Keratinocyte (primary cell): ENCODE results near the gene HIVEP1. TPM values are rescaled to one million over a fixed set of nuclear protein-coding genes. Genes with fewer than 3 reads are reported as not detected.

ENCODE experiments used
- DNase-seq: peaks from one replicate; pipeline ENCODE4 v3.0.0-alpha.2; 2011; ENCODE audit warnings: low read depth, missing footprints, low spot score
- FAIRE-seq: peaks from 2 replicates; lab custom pipeline; 2011; peaks lifted over from hg19 to GRCh38; lab: Jason Lieb, UNC
- H2AFZ ChIP-seq: 2 replicates; pipeline ENCODE4 v1.6.0; 2012; ENCODE audit warnings: low read length, control low read depth, inconsistent platforms; ENCODE audit not compliant: control insufficient read depth
- H3K27ac ChIP-seq: 2 replicates; pipeline ENCODE4 v1.5.1; 2011; ENCODE audit warnings: low read length; ENCODE audit not compliant: control insufficient read depth, insufficient read depth
- H3K27me3 ChIP-seq: 3 replicates; pipeline ENCODE4 v1.6.0; 2011; ENCODE audit warnings: low read length; ENCODE audit not compliant: control insufficient read depth, insufficient read depth; ENCODE audit errors: extremely low read depth
- H3K36me3 ChIP-seq, 2 experiments: 2 replicates in 1 of 2; 3 replicates in 1 of 2; pipeline ENCODE4 v1.5.1; 2011; ENCODE audit warnings: low read length in 2 of 2, mild to moderate bottlenecking in 1 of 2; ENCODE audit not compliant: control insufficient read depth in 2 of 2, insufficient read depth in 2 of 2; ENCODE audit errors: extremely low read depth in 1 of 2
- H3K4me1 ChIP-seq: 3 replicates; pipeline ENCODE4 v1.5.1; 2011; ENCODE audit warnings: low read length; ENCODE audit not compliant: control insufficient read depth, insufficient read depth; ENCODE audit errors: extremely low read depth
- H3K4me2 ChIP-seq: 3 replicates; pipeline ENCODE4 v1.6.0; 2011; ENCODE audit warnings: low read depth, low read length; ENCODE audit not compliant: control insufficient read depth, insufficient read depth; ENCODE audit errors: extremely low read depth
- H3K4me3 ChIP-seq, 3 experiments: fragments of 200-600 bp in 1 of 3; sonication (generic) in 1 of 3; 2 replicates in 2 of 3; 3 replicates in 1 of 3; pipeline ENCODE4 v1.5.1; 2011 to 2016; ENCODE audit warnings: low read length in 3 of 3, mild to moderate bottlenecking in 3 of 3, control low read depth in 2 of 3, inconsistent platforms in 1 of 3, low read depth in 1 of 3, mixed read lengths in 1 of 3, mixed run types in 1 of 3, moderate library complexity in 1 of 3; ENCODE audit not compliant: control insufficient read depth in 2 of 3, insufficient read depth in 2 of 3; ENCODE audit errors: extremely low read depth in 1 of 3
- H3K79me2 ChIP-seq: 2 replicates; pipeline ENCODE4 v1.6.0; 2012; ENCODE audit warnings: low read length; ENCODE audit not compliant: control insufficient read depth, insufficient read depth
- H3K9ac ChIP-seq: 3 replicates; pipeline ENCODE4 v1.6.0; 2011; ENCODE audit warnings: low read length; ENCODE audit not compliant: control insufficient read depth, insufficient read depth; ENCODE audit errors: extremely low read depth
- H3K9me1 ChIP-seq: 3 replicates; pipeline ENCODE4 v1.6.0; 2011; ENCODE audit warnings: low read length; ENCODE audit not compliant: control insufficient read depth, insufficient read depth; ENCODE audit errors: extremely low read depth
- H3K9me3 ChIP-seq: 2 replicates; pipeline ENCODE4 v1.5.1; 2012; ENCODE audit warnings: low read depth, low read length; ENCODE audit not compliant: control insufficient read depth
- H4K20me1 ChIP-seq: 3 replicates; pipeline ENCODE4 v1.6.0; 2011; ENCODE audit warnings: low read length; ENCODE audit not compliant: control insufficient read depth, insufficient read depth; ENCODE audit errors: extremely low read depth
- EZH2 ChIP-seq: IDR thresholded peaks from one replicate; pipeline ENCODE4 v1.6.1; 2012; ENCODE audit warnings: inconsistent platforms, mild to moderate bottlenecking, low read length, moderate library complexity
- dilution Hi-C: fragments of 300-500 bp; cut with MboI; formaldehyde crosslinking; loops from one replicate; pipeline ENCODE4 v1.7.0; 2020; ENCODE audit warnings: low sequenced_read_pairs; ENCODE audit not compliant: extremely low pct_ligation_motif_present
- polyA plus RNA-seq, 5 experiments: library from polyadenylated mRNA; depleted of rRNA in 3 of 5; stranded (reverse) in 3 of 5; stranded (forward) in 1 of 5; unstranded in 1 of 5; fragments of >200 nt; gene quantifications; 1 replicate in 1 of 5; 2 replicates in 3 of 5; 3 replicates in 1 of 5; pipeline versions ENCODE4 v1.2.1 to v1.2.3, GENCODE V29; 2011 to 2012; ENCODE audit warnings: missing spikeins in 2 of 5, low read depth in 1 of 5, low replicate concordance in 1 of 5
- TF ChIP-seq, protein P1 (sequence below), 3 experiments: IDR thresholded peaks in 1 of 3; conservative IDR thresholded peaks in 1 of 3; optimal IDR thresholded peaks in 1 of 3; 2 replicates in 2 of 3; 3 replicates in 1 of 3; pipeline versions ENCODE3 to v1.5.1; 2011; ENCODE audit warnings: low read length in 3 of 3, mild to moderate bottlenecking in 3 of 3, moderate library complexity in 2 of 3, control low read depth in 1 of 3, inconsistent platforms in 1 of 3; ENCODE audit not compliant: insufficient read depth in 2 of 3; ENCODE audit errors: extremely low read depth in 1 of 3

The HIVEP1 gene
- polyA plus RNA-seq, 1 donor (not counting 4 experiments of a cell fraction or from before 2014, with no cell fraction given), result 13.7 TPM

DNA sequence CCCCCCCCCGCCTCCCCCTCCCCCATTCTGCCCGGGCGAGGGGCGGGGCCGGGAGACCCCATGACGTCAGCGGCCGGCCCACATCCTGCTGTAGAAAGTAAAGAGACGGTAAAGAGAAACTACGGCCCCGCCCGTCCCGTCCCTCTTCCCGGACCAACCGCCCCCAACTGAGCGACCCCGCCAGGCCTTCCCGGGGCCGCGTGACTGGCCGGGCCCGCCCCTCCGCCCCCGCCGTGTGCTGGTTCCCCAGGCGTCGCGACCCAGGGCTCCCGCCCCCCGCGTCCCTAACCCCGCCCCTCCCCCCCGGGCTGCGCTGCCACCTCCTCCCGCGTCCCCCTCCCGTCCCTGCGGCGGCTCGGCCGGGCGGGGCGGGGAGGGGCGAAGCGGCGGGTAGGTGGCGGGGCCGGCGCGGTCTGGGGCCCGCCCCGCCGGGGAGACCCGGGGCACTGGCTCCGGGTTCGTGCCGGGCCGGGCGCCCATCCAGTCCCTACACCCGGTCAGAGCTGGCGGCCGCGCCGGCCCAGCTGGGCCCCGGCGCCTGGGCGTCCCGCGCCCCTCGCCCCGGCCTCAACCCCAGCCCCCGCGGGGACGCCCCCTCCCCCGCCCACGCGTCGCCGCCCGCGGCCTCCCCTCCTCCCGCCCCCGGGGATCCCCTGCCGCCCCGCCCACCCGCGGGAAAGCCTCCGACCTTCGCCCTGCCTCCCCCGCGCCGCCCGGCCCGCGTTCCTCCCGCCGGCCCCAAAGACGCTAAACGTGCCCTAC, 655 bp upstream of the HIVEP1 start:
- DNase-seq, result peak; percentile 41
- peaks cover 0 to 13% of the 10 kb centered on the region in 2 experiments for H3K36me3 ChIP-seq
- H4K20me1 ChIP-seq, result peaks cover 5% of the 10 kb centered on the region
- peaks cover 2% of the 10 kb centered on the region for H3K9me3 ChIP-seq
- no peaks in the 10 kb centered on the region for H3K27me3 ChIP-seq
- TF ChIP-seq, protein P1, sequence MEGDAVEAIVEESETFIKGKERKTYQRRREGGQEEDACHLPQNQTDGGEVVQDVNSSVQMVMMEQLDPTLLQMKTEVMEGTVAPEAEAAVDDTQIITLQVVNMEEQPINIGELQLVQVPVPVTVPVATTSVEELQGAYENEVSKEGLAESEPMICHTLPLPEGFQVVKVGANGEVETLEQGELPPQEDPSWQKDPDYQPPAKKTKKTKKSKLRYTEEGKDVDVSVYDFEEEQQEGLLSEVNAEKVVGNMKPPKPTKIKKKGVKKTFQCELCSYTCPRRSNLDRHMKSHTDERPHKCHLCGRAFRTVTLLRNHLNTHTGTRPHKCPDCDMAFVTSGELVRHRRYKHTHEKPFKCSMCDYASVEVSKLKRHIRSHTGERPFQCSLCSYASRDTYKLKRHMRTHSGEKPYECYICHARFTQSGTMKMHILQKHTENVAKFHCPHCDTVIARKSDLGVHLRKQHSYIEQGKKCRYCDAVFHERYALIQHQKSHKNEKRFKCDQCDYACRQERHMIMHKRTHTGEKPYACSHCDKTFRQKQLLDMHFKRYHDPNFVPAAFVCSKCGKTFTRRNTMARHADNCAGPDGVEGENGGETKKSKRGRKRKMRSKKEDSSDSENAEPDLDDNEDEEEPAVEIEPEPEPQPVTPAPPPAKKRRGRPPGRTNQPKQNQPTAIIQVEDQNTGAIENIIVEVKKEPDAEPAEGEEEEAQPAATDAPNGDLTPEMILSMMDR (optimal IDR thresholded peaks at IDR 0.05 in 1 of 3, IDR thresholded peaks at IDR 0.05 in 1 of 3, conservative IDR thresholded peaks at IDR 0.05 in 1 of 3; ENCODE audit: extremely low read depth in 1 of 3, insufficient read depth in 2 of 3, low read length in 3 of 3), result no peak
- no peak for TF ChIP-seq EZH2
- no peaks in the 10 kb centered on the region for H3K9me1 ChIP-seq
- peaks cover 25% of the 10 kb centered on the region for H3K4me1 ChIP-seq
- no peak overlapping the region for H2AFZ ChIP-seq
- peak overlapping the region; percentile 98 for H3K27ac ChIP-seq
- H3K4me2 ChIP-seq, result no peak overlapping the region
- dilution Hi-C loops, result no loop called here
- FAIRE-seq, result no peak
- peaks cover 34% of the 10 kb centered on the region for H3K79me2 ChIP-seq
- peak overlapping the region; percentile 62 for H3K9ac ChIP-seq
- H3K4me3 ChIP-seq, result peak overlapping the region in 1 of 3 experiments; percentile 78

DNA sequence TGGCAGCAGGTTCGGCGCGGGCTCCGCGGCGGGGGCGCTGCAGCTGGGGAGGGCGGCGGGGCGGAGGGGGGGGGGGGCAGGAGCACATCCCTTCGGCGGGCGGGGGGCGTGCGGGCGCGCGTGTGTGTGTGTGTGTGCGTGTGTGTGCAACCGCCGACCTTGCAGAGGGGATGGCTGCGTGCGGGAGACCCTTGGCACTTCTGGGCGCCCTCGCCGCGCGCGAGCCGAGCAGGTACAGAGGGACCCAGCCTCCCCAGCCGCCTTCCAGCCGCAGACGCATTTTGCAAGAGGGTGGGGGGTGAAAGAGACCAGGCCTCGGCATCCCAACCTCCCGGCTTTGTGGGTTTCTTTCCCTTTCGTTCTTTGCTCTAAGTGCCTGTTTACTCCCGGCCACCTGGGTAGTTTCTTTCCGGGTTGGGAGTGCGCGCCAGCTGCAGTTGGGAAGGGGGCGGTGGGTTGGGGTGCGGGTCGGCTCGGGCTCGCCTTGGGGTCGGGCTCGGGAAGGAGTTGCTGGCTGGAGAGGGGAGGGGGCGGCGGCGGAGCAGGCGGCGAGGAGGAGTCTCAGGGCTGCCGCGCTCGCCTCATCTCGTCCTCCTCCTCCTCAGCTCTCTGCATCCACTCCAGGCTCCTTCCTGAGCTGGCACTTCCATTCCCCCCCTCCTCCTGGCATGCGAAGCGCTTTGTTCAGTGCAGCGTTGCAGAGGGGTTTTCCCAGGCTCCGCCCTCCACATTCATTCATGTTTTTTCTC, 620 bp downstream of the HIVEP1 start:
- Histone ChIP-seq H4K20me1 (peaks cover 5% of the 10 kb centered on the region), H3K36me3 (peaks cover 6 to 22% of the 10 kb centered on the region in 2 experiments), H2AFZ (peak overlapping the region; percentile 9), H3K27me3 (no peaks in the 10 kb centered on the region), H3K4me1 (peaks cover 17% of the 10 kb centered on the region), H3K4me2 (peak overlapping the region; percentile 93), H3K9ac (peak overlapping the region; percentile 93), H3K79me2 (peaks cover 40% of the 10 kb centered on the region), H3K27ac (peak overlapping the region; percentile 89), H3K4me3 (peak overlapping the region; percentile 68 to 80 (median 78)), H3K9me1 (no peaks in the 10 kb centered on the region), H3K9me3 (peaks cover 2% of the 10 kb centered on the region)
- FAIRE-seq, result peak; percentile 64
- DNase-seq, result peak; percentile 68
- no peak for TF ChIP-seq EZH2
- TF ChIP-seq, protein P1 (optimal IDR thresholded peaks at IDR 0.05 in 1 of 3, IDR thresholded peaks at IDR 0.05 in 1 of 3, conservative IDR thresholded peaks at IDR 0.05 in 1 of 3; ENCODE audit: extremely low read depth in 1 of 3, insufficient read depth in 2 of 3, low read length in 3 of 3), result no peak
- dilution Hi-C loops, result no loop called here
